NB4 (cell line): ENCODE data around the gene CDC14B.

Experiments
- CTCF ChIP-seq: IDR thresholded peaks from one replicate; pipeline ENCODE4 v1.5.1; 2012; ENCODE audit warnings: low read depth, low read length
- MYC ChIP-seq: IDR thresholded peaks from 2 replicates; pipeline ENCODE4 v1.6.1; 2011; ENCODE audit warnings: low read depth, low read length
- TF ChIP-seq, protein P1 (sequence below): IDR thresholded peaks from 2 replicates; pipeline ENCODE4 v1.6.1; 2011; ENCODE audit warnings: low read depth, low read length

GRCh38 chr9:96646081-96646991, 26.7 kb upstream of the CDC14B start:
- TF ChIP-seq CTCF: no peak
- TF ChIP-seq MYC: no peak
- TF ChIP-seq, protein P1, sequence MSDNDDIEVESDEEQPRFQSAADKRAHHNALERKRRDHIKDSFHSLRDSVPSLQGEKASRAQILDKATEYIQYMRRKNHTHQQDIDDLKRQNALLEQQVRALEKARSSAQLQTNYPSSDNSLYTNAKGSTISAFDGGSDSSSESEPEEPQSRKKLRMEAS: peak; percentile 67; the same call in 1 of the 2 replicates
